Epithelial cell of umbilical artery (primary cell): ENCODE measurements around the gene JMJD8. TPM values are rescaled to one million over a fixed set of nuclear protein-coding genes. Genes with fewer than 3 reads are reported as not detected.

ENCODE experiments used
- total RNA-seq: library from RNA; depleted of rRNA; stranded (reverse); fragments of >200 nt; gene quantifications from 2 replicates; pipeline ENCODE4 v1.2.3, GENCODE V29; 2014

Gene JMJD8
- total RNA-seq, 1 donor from 2014 or later = 29.6 TPM

Other genes starting within 250 kb of the JMJD8 start
- gene CAPN15, start 156.6 kb downstream of the JMJD8 start, total RNA-seq = 30.2 and 41.9 TPM in 2 replicates
- under 0.01 TPM in 1 of 2 replicates, not detected in the other for gene PRR35, start 123.9 kb downstream of the JMJD8 start, total RNA-seq
- 1.6 and 2.0 TPM in 2 replicates for gene NHLRC4, start 117.3 kb downstream of the JMJD8 start, total RNA-seq
- 23.1 and 24.2 TPM in 2 replicates for gene PIGQ, start 114.4 kb downstream of the JMJD8 start, total RNA-seq
- gene RAB40C, start 94.3 kb downstream of the JMJD8 start, total RNA-seq = 8.4 and 11.1 TPM in 2 replicates
- 0.15 TPM in 1 of 2 replicates, not detected in the other for gene WFIKKN1, start 53.3 kb downstream of the JMJD8 start, total RNA-seq
- gene METTL26, start 48.0 kb downstream of the JMJD8 start, total RNA-seq = 68.7 and 115 TPM in 2 replicates
- 22.6 and 23.7 TPM in 2 replicates for gene MCRIP2, start 42.5 kb downstream of the JMJD8 start, total RNA-seq
- gene WDR90, start 35.0 kb downstream of the JMJD8 start, total RNA-seq = 8.8 and 9.4 TPM in 2 replicates
- 32.1 and 35.7 TPM in 2 replicates for gene RHOT2, start 16.2 kb downstream of the JMJD8 start, total RNA-seq
- 0.30 and 0.65 TPM in 2 replicates for gene RHBDL1, start 8.7 kb downstream of the JMJD8 start, total RNA-seq
- gene STUB1, start 3.9 kb downstream of the JMJD8 start, total RNA-seq = 139 and 144 TPM in 2 replicates
- gene WDR24, start 6.1 kb upstream of the JMJD8 start, total RNA-seq = 2.6 TPM in 2 replicates
- gene FBXL16, start 21.5 kb upstream of the JMJD8 start, total RNA-seq = 0.32 TPM in 1 of 2 replicates, not detected in the other
- gene METRN, start 30.8 kb upstream of the JMJD8 start, total RNA-seq = 15.5 and 41.9 TPM in 2 replicates
- 38.3 and 43.9 TPM in 2 replicates for gene ANTKMT, start 36.8 kb upstream of the JMJD8 start, total RNA-seq
- gene CCDC78, start 42.1 kb upstream of the JMJD8 start, total RNA-seq = 0.15 and 1.3 TPM in 2 replicates
- gene HAGHL, start 42.8 kb upstream of the JMJD8 start, total RNA-seq = 3.6 and 12.0 TPM in 2 replicates
- gene CIAO3, start 56.7 kb upstream of the JMJD8 start, total RNA-seq = 27.3 and 33.6 TPM in 2 replicates
- gene MSLN, start 76.4 kb upstream of the JMJD8 start, total RNA-seq = not detected in 2 replicates
- 35.4 and 37.1 TPM in 2 replicates for gene RPUSD1, start 104.0 kb upstream of the JMJD8 start, total RNA-seq
- gene CHTF18, start 104.3 kb upstream of the JMJD8 start, total RNA-seq = 13.6 and 22.2 TPM in 2 replicates
- gene GNG13, start 116.4 kb upstream of the JMJD8 start, total RNA-seq = not detected in 2 replicates